Testis (tissue), 3 donors: ENCODE measurements around the gene LYRM4. TPM values are rescaled to one million over a fixed set of nuclear protein-coding genes. Genes with fewer than 3 reads are reported as not detected.

Experiments used
- DNase-seq: peaks from one replicate; pipeline ENCODE4 v3.0.0-alpha.2; 2019
- H3K27ac ChIP-seq, 2 donors: fragments of 200-600 bp; sonication (generic); one replicate each; pipeline ENCODE4 v1.5.1; 2019
- H3K27me3 ChIP-seq: fragments of 200-600 bp; sonication (generic); one replicate; pipeline ENCODE4 v1.5.1; 2019
- H3K36me3 ChIP-seq: fragments of 200-600 bp; sonication (generic); one replicate; pipeline ENCODE4 v1.5.1; 2017; ENCODE audit warnings: low read depth; ENCODE audit errors: missing control alignments
- H3K4me1 ChIP-seq: fragments of 200-600 bp; sonication (generic); one replicate; pipeline ENCODE4 v1.5.1; 2019
- H3K4me3 ChIP-seq, 2 donors: fragments of 200-600 bp; sonication (generic); one replicate each; pipeline ENCODE4 v1.5.1; 2017 to 2019
- H3K9me3 ChIP-seq: fragments of 200-600 bp; sonication (generic); one replicate; pipeline ENCODE4 v1.5.1; 2017
- CTCF ChIP-seq, 3 experiments: fragments of 450-650 bp in 2 of 3; fragments of 200-600 bp in 1 of 3; sonication (generic) in 1 of 3; IDR thresholded peaks; one replicate each; pipeline ENCODE4 v1.5.1; 2016 to 2019; ENCODE audit warnings: antibody characterized with exemption in 3 of 3, mild to moderate bottlenecking in 2 of 3, moderate library complexity in 1 of 3
- POLR2A ChIP-seq: fragments of 450-650 bp; IDR thresholded peaks from one replicate; pipeline ENCODE4 v1.6.1; 2017; ENCODE audit warnings: antibody characterized with exemption, mild to moderate bottlenecking, moderate library complexity
- WGBS, 2 donors: methylation state at CpG; one replicate each; pipeline ENCODE4 v1.1.5; 2018; 5-methylcytosine and 5-hydroxymethylcytosine counted together
- intact Hi-C: fragments of 100-400 bp; cut with DNase I; formaldehyde crosslinking; loops from one replicate; pipeline ENCODE4 v1.15.1; 2023; ENCODE audit warnings: low total_unique reads
- polyA plus RNA-seq: library from polyadenylated mRNA; stranded (reverse); fragments of 350-450 nt; fragmentation: Illumina TruSeq; extraction: RNeasy Lipid Tissue Mini Kit (QIAGEN cat#74804); gene quantifications from one replicate; pipeline ENCODE4 v1.2.3, GENCODE V29; 2014; ENCODE audit warnings: low read depth, low replicate concordance; ENCODE audit not compliant: insufficient read depth
- total RNA-seq, 2 donors: library from RNA; depleted of rRNA; stranded (reverse); fragments of >200 nt; gene quantifications; one replicate each; pipeline ENCODE4 v1.2.3, GENCODE V29; 2016

The LYRM4 gene
- total and polyA plus RNA-seq, 3 donors from 2014 or later, result 18.5 to 41.8 (median 23.0) TPM

- no peaks in the 10 kb centered on the region for H3K27me3 ChIP-seq
- no peak overlapping the region for H3K4me3 ChIP-seq
- H3K36me3 ChIP-seq, result no peaks in the 10 kb centered on the region
- 82 to 90% methylated on average over 6 of the region's 6 CpGs for WGBS, 2 donors
- DNase-seq, result no peak
- intact Hi-C loops, result no loop called here
- no peaks in the 10 kb centered on the region for H3K4me1 ChIP-seq
- no peak for TF ChIP-seq POLR2A
- no peaks in the 10 kb centered on the region for H3K9me3 ChIP-seq
- H3K27ac ChIP-seq, result no peak overlapping the region
Observed at GRCh38 chr6:5234874-5235273, 25.9 kb downstream of the LYRM4 start.

- no peak for DNase-seq
- WGBS, 2 donors, result 54 to 72% methylated on average over 2 of the region's 2 CpGs
Observed at GRCh38 chr6:5231289-5231688, 29.5 kb downstream of the LYRM4 start.

GRCh38 chr6:5230081-5230480 is 30.7 kb downstream of the LYRM4 start:
- no peaks in the 10 kb centered on the region for H3K9me3 ChIP-seq
- 79 to 85% methylated on average over 4 of the region's 4 CpGs for WGBS, 2 donors
- no peak for DNase-seq
- no peak overlapping the region for H3K27ac ChIP-seq
- TF ChIP-seq POLR2A (no peak), CTCF (IDR thresholded peaks at IDR 0.05) (no peak)
- no peaks in the 10 kb centered on the region for H3K36me3 ChIP-seq
- H3K4me1 ChIP-seq, result no peaks in the 10 kb centered on the region
- intact Hi-C loops, result no loop called here
- H3K4me3 ChIP-seq, result no peak overlapping the region
- no peaks in the 10 kb centered on the region for H3K27me3 ChIP-seq

More at GRCh38 chr6:5231289-5231688, 29.5 kb downstream of the LYRM4 start:
- intact Hi-C loops, result no loop called here
- Histone ChIP-seq H3K36me3 (no peaks in the 10 kb centered on the region), H3K27ac (no peak overlapping the region), H3K27me3 (no peaks in the 10 kb centered on the region), H3K4me3 (no peak overlapping the region), H3K4me1 (no peaks in the 10 kb centered on the region), H3K9me3 (no peaks in the 10 kb centered on the region)
- no peak for TF ChIP-seq CTCF (IDR thresholded peaks at IDR 0.05)
- TF ChIP-seq POLR2A, result no peak

GRCh38 chr6:5229356-5229755 is 31.4 kb downstream of the LYRM4 start:
- TF ChIP-seq CTCF (IDR thresholded peaks at IDR 0.05) (no peak), POLR2A (no peak)
- no peaks in the 10 kb centered on the region for H3K27me3 ChIP-seq
- 90 to 91% methylated on average over 3 of the region's 3 CpGs for WGBS, 2 donors

GRCh38 chr6:5223309-5223708 is 37.4 kb downstream of the LYRM4 start:
- WGBS, 2 donors, result 91 to 93% methylated on average over 6 of the region's 6 CpGs
- Histone ChIP-seq H3K4me3 (no peak overlapping the region), H3K27me3 (no peaks in the 10 kb centered on the region), H3K4me1 (no peaks in the 10 kb centered on the region), H3K36me3 (no peaks in the 10 kb centered on the region), H3K27ac (no peak overlapping the region), H3K9me3 (no peaks in the 10 kb centered on the region)
- no peak for TF ChIP-seq CTCF (IDR thresholded peaks at IDR 0.05)
- no peak for TF ChIP-seq POLR2A
- no peak for DNase-seq
- intact Hi-C loops, result no loop called here

More at GRCh38 chr6:5229356-5229755, 31.4 kb downstream of the LYRM4 start:
- DNase-seq, result no peak
- Histone ChIP-seq H3K4me1 (no peaks in the 10 kb centered on the region), H3K27ac (no peak overlapping the region), H3K9me3 (no peaks in the 10 kb centered on the region), H3K4me3 (no peak overlapping the region), H3K36me3 (no peaks in the 10 kb centered on the region)
- intact Hi-C loops, result no loop called here
